NCI-H2196 treated with DMSO at 0.1 percent for 48 hours (cell line): ENCODE results near the gene CSRNP3.

Source experiments
- DNase-seq: peaks from one replicate; lab custom pipeline; 2025; ENCODE audit not compliant: unreplicated experiment; lab: John Stamatoyannopoulos, UW

CSRNP3 gene

GRCh38 chr2:165469417-165469816 is at the start of gene CSRNP3:
TSS of gene CSRNP3 (plus strand) at chr2:165469698. CDS start at chr2:165595066, 125,368 bp downstream.
- peak; percentile 92 for DNase-seq

GRCh38 chr2:165420231-165420630 is 49.3 kb upstream of the CSRNP3 start:
- no peak for DNase-seq

GRCh38 chr2:165423081-165423480 is 46.4 kb upstream of the CSRNP3 start:
- DNase-seq = no peak

GRCh38 chr2:165425556-165425955 is 43.9 kb upstream of the CSRNP3 start:
- DNase-seq = no peak

GRCh38 chr2:165427686-165428085 is 41.8 kb upstream of the CSRNP3 start:
- DNase-seq = no peak

GRCh38 chr2:165428926-165429325 is 40.6 kb upstream of the CSRNP3 start:
- DNase-seq = no peak

- no peak for DNase-seq
Measured at GRCh38 chr2:165431014-165431413, 38.5 kb upstream of the CSRNP3 start.

- no peak for DNase-seq
Measured at GRCh38 chr2:165432234-165432966, 37.1 kb upstream of the CSRNP3 start.

GRCh38 chr2:165434865-165435496 is 34.5 kb upstream of the CSRNP3 start:
- DNase-seq = no peak

- DNase-seq = no peak
Measured at GRCh38 chr2:165435611-165436010, 33.9 kb upstream of the CSRNP3 start.

GRCh38 chr2:165436559-165436958 is 32.9 kb upstream of the CSRNP3 start:
- no peak for DNase-seq

GRCh38 chr2:165440367-165440766 is 29.1 kb upstream of the CSRNP3 start:
- no peak for DNase-seq

GRCh38 chr2:165443511-165443910 is 26.0 kb upstream of the CSRNP3 start:
- no peak for DNase-seq

- DNase-seq = no peak
Measured at GRCh38 chr2:165448406-165448805, 21.1 kb upstream of the CSRNP3 start.

- DNase-seq = no peak
Measured at GRCh38 chr2:165450156-165450555, 19.3 kb upstream of the CSRNP3 start.

GRCh38 chr2:165452327-165452726 is 17.2 kb upstream of the CSRNP3 start:
- DNase-seq = no peak

- no peak for DNase-seq
Measured at GRCh38 chr2:165453561-165454094, 15.9 kb upstream of the CSRNP3 start.

- DNase-seq = no peak
Measured at GRCh38 chr2:165454905-165455304, 14.6 kb upstream of the CSRNP3 start.

GRCh38 chr2:165456027-165456426 is 13.5 kb upstream of the CSRNP3 start:
- DNase-seq = no peak

- DNase-seq = no peak
Measured at GRCh38 chr2:165462443-165462842, 7.1 kb upstream of the CSRNP3 start.

- no peak for DNase-seq
Measured at GRCh38 chr2:165466386-165466785, 3.1 kb upstream of the CSRNP3 start.

- DNase-seq = no peak
Measured at GRCh38 chr2:165467921-165468320, 1.6 kb upstream of the CSRNP3 start.
